Left lung (tissue), 10 donors: ENCODE data around the gene KCND3. TPM values are rescaled to one million over a fixed set of nuclear protein-coding genes. Genes with fewer than 3 reads are reported as not detected.
A peak's percentile ranks its signal among the peaks of the same experiment; 100 is the strongest.

ENCODE experiments used
- ATAC-seq: fragments of 200-7000 bp; cut with Tn5 transposase; one replicate; pipeline ENCODE4 v1.9.1; 2020; ENCODE audit warnings: moderate library complexity
- DNase-seq, 4 donors: peaks; one replicate each; pipeline ENCODE4 v3.0.0-alpha.2; 2013 to 2020
- H3K27ac ChIP-seq, 2 donors: fragments of 200-600 bp; sonication (generic) in 1 of 2; one replicate each; pipeline versions ENCODE4 v1.5.0 to v1.8.0; 2020 to 2021
- H3K27me3 ChIP-seq, 2 donors: fragments of 200-600 bp; sonication (generic) in 1 of 2; one replicate each; pipeline versions ENCODE4 v1.5.0 to v1.8.0; 2020 to 2021
- H3K36me3 ChIP-seq, 2 donors: fragments of 200-600 bp; sonication (generic) in 1 of 2; one replicate each; pipeline versions ENCODE4 v1.5.0 to v1.8.0; 2020 to 2021
- H3K4me1 ChIP-seq, 2 donors: fragments of 200-600 bp; one replicate each; pipeline ENCODE4 v1.8.0; 2021
- H3K4me3 ChIP-seq, 2 donors: fragments of 200-600 bp; sonication (generic) in 1 of 2; one replicate each; pipeline versions ENCODE4 v1.5.0 to v1.8.0; 2020 to 2021; ENCODE audit warnings: mild to moderate bottlenecking in 1 of 2
- H3K9me3 ChIP-seq, 2 donors: fragments of 200-600 bp; sonication (generic) in 1 of 2; one replicate each; pipeline versions ENCODE4 v1.5.0 to v1.8.0; 2020 to 2021
- CTCF ChIP-seq, 2 donors: fragments of 200-600 bp; sonication (generic) in 1 of 2; IDR thresholded peaks; one replicate each; pipeline versions ENCODE4 v1.5.0 to v1.8.0; 2021; ENCODE audit warnings: antibody characterized with exemption in 2 of 2
- intact Hi-C, 2 donors: fragments of 100-400 bp; cut with DNase I; formaldehyde crosslinking; loops; one replicate each; pipeline versions ENCODE4 v1.11.2 to v1.14.2; 2022
- polyA plus RNA-seq, 6 donors: library from polyadenylated mRNA; unstranded; fragments of 120-200 nt; gene quantifications; one replicate each; pipeline ENCODE4 v1.2.1, GENCODE V29; 2013; ENCODE audit not compliant: insufficient read length in 6 of 6
- total RNA-seq, 2 donors: library from RNA; stranded (reverse); fragmentation: NEBNext Ultra II Directional; extraction: Animal tissue kit (Norgen Biotek cat#: 25700); gene quantifications; one replicate each; pipeline ENCODE4 v1.2.1, GENCODE V29; 2021
- donor health status: DM: no; HTN: yes; CAD: no.
- donor health status: DM: no; HTN: no; CAD: no.

Gene KCND3
- total and polyA plus RNA-seq, 8 donors, result 0.32 to 10.2 (median 0.58) TPM

- no peak overlapping the region for H3K4me3 ChIP-seq
- H3K9me3 ChIP-seq, result no peaks in the 10 kb centered on the region
- no peak for ATAC-seq
- DNase-seq, result no peak
- H3K36me3 ChIP-seq, result no peaks in the 10 kb centered on the region
- H3K27ac ChIP-seq, result no peak overlapping the region
- H3K4me1 ChIP-seq, result no peaks in the 10 kb centered on the region
- no peaks in the 10 kb centered on the region for H3K27me3 ChIP-seq
- TF ChIP-seq CTCF (IDR thresholded peaks at IDR 0.05), result no peak
- intact Hi-C loops, result no loop called here
These were observed 154.5 kb downstream of the KCND3 start for GRCh38 chr1:111834956-111835355.

- TF ChIP-seq CTCF (IDR thresholded peaks at IDR 0.05), result no peak
- intact Hi-C loops, result no loop called here
- ATAC-seq (no peak), DNase-seq (peak in 2 of 4 donors; percentile 9 to 22)
- no peaks in the 10 kb centered on the region for H3K4me1 ChIP-seq
- H3K27me3 ChIP-seq, result no peaks in the 10 kb centered on the region
- H3K36me3 ChIP-seq, result no peaks in the 10 kb centered on the region
- H3K9me3 ChIP-seq, result no peaks in the 10 kb centered on the region
- H3K27ac ChIP-seq, result no peak overlapping the region
- no peak overlapping the region for H3K4me3 ChIP-seq
These were observed 156.1 kb downstream of the KCND3 start for GRCh38 chr1:111833334-111833733.

DNA sequence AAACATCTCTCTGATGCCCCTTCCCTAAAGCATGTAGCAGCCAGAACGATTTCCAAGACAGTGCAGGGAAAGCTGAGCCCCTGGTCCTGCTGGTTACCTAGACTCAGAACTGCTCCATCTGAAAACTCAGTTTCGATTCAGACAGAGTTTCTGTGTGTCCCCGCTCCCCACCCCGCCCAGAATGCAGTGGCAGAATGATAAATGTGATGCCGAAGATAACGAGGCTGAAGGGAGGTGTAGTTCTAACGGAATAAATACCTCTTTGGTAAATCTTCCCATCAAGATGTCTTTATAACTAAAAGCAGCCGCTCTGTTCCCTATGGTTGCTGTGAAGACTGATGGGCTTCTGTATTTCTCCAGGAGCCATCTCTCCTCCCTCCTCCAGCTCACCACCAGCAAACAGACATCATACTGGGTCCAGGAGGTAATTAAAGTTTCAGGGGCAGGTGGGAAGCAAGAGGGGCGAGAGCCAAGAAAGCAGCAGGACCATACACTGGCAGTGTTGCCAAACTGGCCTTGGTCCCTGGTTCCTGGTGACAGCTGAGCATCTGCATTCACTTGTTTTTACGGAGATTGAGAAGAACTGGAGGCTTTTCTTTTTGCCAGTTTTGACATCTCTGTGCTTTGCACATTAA is 156.8 kb downstream of the KCND3 start:
- no peak for TF ChIP-seq CTCF (IDR thresholded peaks at IDR 0.05)
- Histone ChIP-seq H3K27ac (no peak overlapping the region), H3K4me3 (no peak overlapping the region), H3K27me3 (no peaks in the 10 kb centered on the region), H3K4me1 (no peaks in the 10 kb centered on the region), H3K9me3 (no peaks in the 10 kb centered on the region), H3K36me3 (no peaks in the 10 kb centered on the region)
- ATAC-seq (no peak), DNase-seq (no peak)
- intact Hi-C loops, result no loop called here

DNA sequence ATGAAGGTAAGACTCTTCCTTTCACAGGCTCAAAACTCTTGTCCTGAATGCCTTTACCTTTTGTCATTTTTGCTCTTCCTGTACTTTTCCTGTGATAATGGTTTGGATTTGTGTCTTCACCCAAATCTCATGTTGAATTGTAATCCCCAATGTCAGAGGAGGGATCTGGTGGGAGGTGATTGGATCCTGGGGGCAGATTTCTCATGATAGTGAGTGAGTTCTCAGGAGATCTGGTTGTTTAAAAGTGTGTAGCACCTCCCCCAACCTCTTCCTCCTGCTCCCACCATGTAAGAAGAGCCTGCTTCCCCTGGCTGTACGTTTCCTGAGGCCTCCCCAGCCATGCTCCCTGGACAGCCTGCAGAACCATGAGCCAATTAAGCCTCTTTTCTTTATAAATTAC is 158.3 kb downstream of the KCND3 start:
- TF ChIP-seq CTCF (IDR thresholded peaks at IDR 0.05), result no peak
- intact Hi-C loops, result no loop called here
- Histone ChIP-seq H3K36me3 (no peaks in the 10 kb centered on the region), H3K27ac (no peak overlapping the region), H3K27me3 (no peaks in the 10 kb centered on the region), H3K4me1 (no peaks in the 10 kb centered on the region), H3K4me3 (no peak overlapping the region), H3K9me3 (no peaks in the 10 kb centered on the region)
- no peak for DNase-seq
- no peak for ATAC-seq

- intact Hi-C loops, result no loop called here
- Histone ChIP-seq H3K9me3 (no peaks in the 10 kb centered on the region), H3K36me3 (no peaks in the 10 kb centered on the region), H3K4me3 (no peak overlapping the region), H3K4me1 (no peaks in the 10 kb centered on the region), H3K27me3 (no peaks in the 10 kb centered on the region), H3K27ac (no peak overlapping the region)
- ATAC-seq, result no peak
- DNase-seq, result no peak
- TF ChIP-seq CTCF (IDR thresholded peaks at IDR 0.05), result no peak
These were observed 161.5 kb downstream of the KCND3 start for GRCh38 chr1:111827946-111828345.
